ENCODE data around the gene RAD51B.

RAD51B gene

GRCh38 chr14:68547305-68548193, 728.0 kb downstream of the RAD51B start:
- DNase-seq: no peak

GRCh38 chr14:68548194-68549076, 728.9 kb downstream of the RAD51B start:
- DNase-seq: no peak

- no peak for DNase-seq
These were observed 730.7 kb downstream of the RAD51B start for GRCh38 chr14:68550338-68550715.

GRCh38 chr14:68551045-68551683, 731.6 kb downstream of the RAD51B start:
- no peak for DNase-seq

- no peak for DNase-seq
These were observed 732.5 kb downstream of the RAD51B start for GRCh38 chr14:68552075-68552474.

- no peak for DNase-seq
These were observed 733.0 kb downstream of the RAD51B start for GRCh38 chr14:68552602-68553001.

GRCh38 chr14:68553311-68553710, 733.7 kb downstream of the RAD51B start:
- DNase-seq: no peak

- no peak for DNase-seq
These were observed 734.7 kb downstream of the RAD51B start for GRCh38 chr14:68554231-68554630.

- no peak for DNase-seq
These were observed 736.7 kb downstream of the RAD51B start for GRCh38 chr14:68556253-68556652.

GRCh38 chr14:68557648-68558047, 738.1 kb downstream of the RAD51B start:
- DNase-seq: no peak

GRCh38 chr14:68558096-68558495, 738.5 kb downstream of the RAD51B start:
- DNase-seq: no peak

GRCh38 chr14:68559949-68560348, 740.4 kb downstream of the RAD51B start:
- DNase-seq: no peak

- DNase-seq: no peak
These were observed 742.0 kb downstream of the RAD51B start for GRCh38 chr14:68561531-68562007.

GRCh38 chr14:68562911-68563250, 743.3 kb downstream of the RAD51B start:
- no peak for DNase-seq

GRCh38 chr14:68563251-68564131, 743.9 kb downstream of the RAD51B start:
- DNase-seq: no peak

- DNase-seq: no peak
These were observed 744.7 kb downstream of the RAD51B start for GRCh38 chr14:68564191-68564825.

GRCh38 chr14:68564826-68565759, 745.5 kb downstream of the RAD51B start:
- DNase-seq: peak; percentile 6

GRCh38 chr14:68566075-68566474, 746.5 kb downstream of the RAD51B start:
- no peak for DNase-seq

- DNase-seq: no peak
These were observed 749.6 kb downstream of the RAD51B start for GRCh38 chr14:68568907-68569897.
